ENCODE data around the gene DDX18. TPM values are rescaled to one million over a fixed set of nuclear protein-coding genes. Genes with fewer than 3 reads are reported as not detected.
A peak's percentile ranks its signal among the peaks of the same experiment; 100 is the strongest.

DDX18 gene
- total RNA-seq, 2 experiments from 2014 or later: 68.5 to 160 TPM

- Histone ChIP-seq H3K9me3 (ENCODE audit: low read length) (no peaks in the 10 kb centered on the region), H3K27ac (ENCODE audit: low read depth, low read length, poor library complexity, severe bottlenecking) (no peak overlapping the region), H3K9me2 (ENCODE audit: insufficient read depth, low read length) (no peaks in the 10 kb centered on the region), H3K79me2 (ENCODE audit: insufficient read depth, low read depth, low read length) (no peaks in the 10 kb centered on the region), H4K20me1 (ENCODE audit: insufficient read depth, low read length) (no peaks in the 10 kb centered on the region), H2AFZ (ENCODE audit: low read length) (peak overlapping the region; percentile 52), H3K4me1 (ENCODE audit: insufficient read depth, low read length, poor library complexity, severe bottlenecking) (peaks cover 6% of the 10 kb centered on the region), H3K4me3 (ENCODE audit: low read depth, low read length, poor library complexity, severe bottlenecking) (no peak overlapping the region), H3K4me2 (ENCODE audit: low read length) (no peak overlapping the region), H3K36me3 (ENCODE audit: insufficient read depth, low read length) (no peaks in the 10 kb centered on the region)
- no peak for TF ChIP-seq CTCF (conservative IDR thresholded peaks at IDR 0.05; ENCODE audit: low read length)
- TF ChIP-seq EZH2phosphoT487 (IDR thresholded peaks at IDR 0.05; ENCODE audit: borderline replicate concordance, low read depth, low read length): no peak
- ChIA-PET CTCF (ENCODE audit: unreplicated experiment) (no interaction called here), POLR2A (interaction anchor here (0.7 to 1.5 kb wide), 4 partner anchors 8 to 152 kb away, joined by 3 to 5 read pairs (median 4); no protein-coding TSS in a partner anchor)
- no TSS peak for BruUV-seq (replicated peaks)
- no peak for DNase-seq (ENCODE audit: low spot score)
- intact Hi-C loops (cut with micrococcal nuclease; ENCODE audit: unreplicated experiment): no loop called here
These were observed 42.1 kb downstream of the DDX18 start for GRCh38 chr2:117856415-117857210.

- Histone ChIP-seq H3K9me2 (ENCODE audit: insufficient read depth, low read length) (no peaks in the 10 kb centered on the region), H3K4me1 (ENCODE audit: insufficient read depth, low read length, poor library complexity, severe bottlenecking) (no peaks in the 10 kb centered on the region), H4K20me1 (ENCODE audit: insufficient read depth, low read length) (no peaks in the 10 kb centered on the region), H2AFZ (ENCODE audit: low read length) (no peak overlapping the region), H3K4me3 (ENCODE audit: low read depth, low read length, poor library complexity, severe bottlenecking) (no peak overlapping the region), H3K4me2 (ENCODE audit: low read length) (no peak overlapping the region), H3K36me3 (ENCODE audit: insufficient read depth, low read length) (no peaks in the 10 kb centered on the region; the same call in 1 of the 2 replicates), H3K9me3 (ENCODE audit: low read length) (no peaks in the 10 kb centered on the region), H3K79me2 (ENCODE audit: insufficient read depth, low read depth, low read length) (no peaks in the 10 kb centered on the region), H3K27ac (ENCODE audit: low read depth, low read length, poor library complexity, severe bottlenecking) (no peak overlapping the region)
- CTCF ChIA-PET (ENCODE audit: unreplicated experiment): no interaction called here
- POLR2A ChIA-PET: no interaction called here
- DNase-seq (ENCODE audit: low spot score): no peak
- TF ChIP-seq EZH2phosphoT487 (IDR thresholded peaks at IDR 0.05; ENCODE audit: borderline replicate concordance, low read depth, low read length) (no peak), CTCF (conservative IDR thresholded peaks at IDR 0.05; ENCODE audit: low read length) (no peak)
- intact Hi-C loops (cut with micrococcal nuclease; ENCODE audit: unreplicated experiment): no loop called here
- no TSS peak for BruUV-seq (replicated peaks)
These were observed 43.8 kb downstream of the DDX18 start for GRCh38 chr2:117858336-117858735.

- DNase-seq (ENCODE audit: low spot score): no peak
- Histone ChIP-seq H4K20me1 (ENCODE audit: insufficient read depth, low read length) (no peaks in the 10 kb centered on the region), H3K36me3 (ENCODE audit: insufficient read depth, low read length) (no peaks in the 10 kb centered on the region; the same call in 1 of the 2 replicates), H2AFZ (ENCODE audit: low read length) (no peak overlapping the region), H3K4me1 (ENCODE audit: insufficient read depth, low read length, poor library complexity, severe bottlenecking) (no peaks in the 10 kb centered on the region), H3K4me3 (ENCODE audit: low read depth, low read length, poor library complexity, severe bottlenecking) (no peak overlapping the region), H3K9me2 (ENCODE audit: insufficient read depth, low read length) (no peaks in the 10 kb centered on the region), H3K9me3 (ENCODE audit: low read length) (no peaks in the 10 kb centered on the region), H3K79me2 (ENCODE audit: insufficient read depth, low read depth, low read length) (no peaks in the 10 kb centered on the region), H3K4me2 (ENCODE audit: low read length) (no peak overlapping the region), H3K27ac (ENCODE audit: low read depth, low read length, poor library complexity, severe bottlenecking) (no peak overlapping the region)
- no TSS peak for BruUV-seq (replicated peaks)
- ChIA-PET POLR2A (no interaction called here), CTCF (ENCODE audit: unreplicated experiment) (no interaction called here)
- intact Hi-C loops (cut with micrococcal nuclease; ENCODE audit: unreplicated experiment): no loop called here
- no peak for TF ChIP-seq EZH2phosphoT487 (IDR thresholded peaks at IDR 0.05; ENCODE audit: borderline replicate concordance, low read depth, low read length)
- TF ChIP-seq CTCF (conservative IDR thresholded peaks at IDR 0.05; ENCODE audit: low read length): no peak
These were observed 44.5 kb downstream of the DDX18 start for GRCh38 chr2:117858892-117859531.
